K562 (cell line): ENCODE results near the gene KRTAP2-1. TPM values are rescaled to one million over a fixed set of nuclear protein-coding genes. Genes with fewer than 3 reads are reported as not detected.

ENCODE experiments used
- ATAC-seq: fragments of 200-7000 bp; cut with Tn5 transposase; 3 replicates; pipeline ENCODE4 v1.9.1; 2020; ENCODE audit warnings: moderate library complexity
- BruUV-seq: library from RNA; stranded (reverse); fragments of 400-500 nt; replicated peaks from 2 replicates; lab custom pipeline; 2021; lab: Mats Ljungman, UMichigan
- CTCF ChIA-PET: fragments of 300-600 bp; formaldehyde crosslinking; extraction: SDS; loops from one replicate; lab custom pipeline; 2021; ENCODE audit warnings: low intra/inter-chr PET ratio; lab: Yijun Ruan, JAX
- POLR2A ChIA-PET: fragments of 300-600, 350-650 bp; sonication (Branson Sonifier 250); formaldehyde crosslinking; extraction: SDS; loops from one replicate; lab custom pipeline; 2021; ENCODE audit warnings: antibody characterized with exemption, inconsistent platforms; lab: Yijun Ruan, JAX
- DNase-seq, 4 experiments: peaks; one replicate each; pipeline versions ENCODE4 v3.0.0 to v3.0.0-alpha.2; 2011 to 2018; ENCODE audit warnings: low spot score in 3 of 4, mixed read lengths in 3 of 4; ENCODE audit errors: extremely low read depth in 1 of 4
- FAIRE-seq: peaks from 2 replicates; lab custom pipeline; 2011; peaks lifted over from hg19 to GRCh38; lab: Jason Lieb, UNC
- H2AFZ ChIP-seq: 2 replicates; pipeline ENCODE4 v1.6.0; 2011; ENCODE audit warnings: low read depth, low read length, control low read depth, inconsistent platforms
- H3K27ac ChIP-seq: fragments of 200-600 bp; 3 replicates; pipeline ENCODE4 v1.8.0; 2011; ENCODE audit warnings: low read depth, mild to moderate bottlenecking, control low read depth, inconsistent platforms, low read length, moderate library complexity, mixed read lengths; ENCODE audit errors: extremely low read depth
- H3K27me3 ChIP-seq, 2 experiments: fragments of 300-600 bp in 1 of 2; 2 replicates in 1 of 2; 3 replicates in 1 of 2; pipeline versions ENCODE4 v1.6.0 to v1.8.0; 2011; ENCODE audit warnings: inconsistent platforms in 2 of 2, low read length in 2 of 2, mild to moderate bottlenecking in 1 of 2, mixed read lengths in 1 of 2, moderate library complexity in 1 of 2; ENCODE audit not compliant: control insufficient read depth in 2 of 2, insufficient read depth in 2 of 2
- H3K36me3 ChIP-seq: fragments of 300-600 bp; 3 replicates; pipeline ENCODE4 v1.8.0; 2011; ENCODE audit warnings: mild to moderate bottlenecking, low read length, inconsistent platforms; ENCODE audit not compliant: control insufficient read depth, insufficient read depth
- H3K4me1 ChIP-seq, 2 experiments: fragments of 200-600 bp in 1 of 2; replicated peaks in 1 of 2; 2 replicates in 1 of 2; 3 replicates in 1 of 2; pipeline versions ENCODE4 v1.5.1 to v1.8.0; 2011; ENCODE audit warnings: inconsistent platforms in 2 of 2, low read length in 2 of 2, mild to moderate bottlenecking in 1 of 2, mixed read lengths in 1 of 2, moderate library complexity in 1 of 2; ENCODE audit not compliant: control insufficient read depth in 2 of 2, insufficient read depth in 2 of 2
- H3K4me2 ChIP-seq: 2 replicates; pipeline ENCODE4 v1.6.1; 2011; ENCODE audit warnings: low read length, control low read depth, inconsistent platforms, mixed read lengths; ENCODE audit not compliant: insufficient read depth
- H3K4me3 ChIP-seq: fragments of 200-600 bp; sonication (generic), shearing (Covaris generic); 2 replicates; pipeline ENCODE4 v1.5.1; 2016; ENCODE audit warnings: control low read depth, inconsistent platforms
- H3K79me2 ChIP-seq: fragments of 200-600 bp; 3 replicates; pipeline ENCODE4 v1.8.0; 2011; ENCODE audit warnings: low read length, inconsistent platforms; ENCODE audit not compliant: control insufficient read depth, insufficient read depth
- H3K9ac ChIP-seq, 2 experiments: 2 replicates each; pipeline versions ENCODE4 v1.6.0 to v1.6.1; 2011; ENCODE audit warnings: low read depth in 2 of 2, low read length in 2 of 2, control low read depth in 1 of 2, inconsistent platforms in 1 of 2, mild to moderate bottlenecking in 1 of 2, mixed read lengths in 1 of 2; ENCODE audit not compliant: insufficient read depth in 1 of 2
- H3K9me1 ChIP-seq: one replicate; pipeline ENCODE4 v1.6.0; 2011; ENCODE audit warnings: inconsistent platforms, mild to moderate bottlenecking, low read length, moderate library complexity; ENCODE audit not compliant: control insufficient read depth, insufficient read depth
- H3K9me3 ChIP-seq: replicated peaks from 2 replicates; pipeline ENCODE4 v1.5.1; 2011; ENCODE audit warnings: low read depth, low read length, inconsistent platforms; ENCODE audit not compliant: control insufficient read depth, insufficient read depth
- H4K20me1 ChIP-seq: replicated peaks from 2 replicates; pipeline ENCODE4 v1.6.1; 2011; ENCODE audit warnings: low read length, inconsistent platforms, mixed read lengths; ENCODE audit not compliant: control insufficient read depth, insufficient read depth
- ELF1 ChIP-seq: fragments of 200-800 bp; sonication (Bioruptor generic); IDR thresholded peaks from 2 replicates; pipeline ENCODE4 v1.6.1; 2016; ENCODE audit warnings: missing genetic modification characterization, missing compliant biosample characterization
- LCOR ChIP-seq: sonication (generic); formaldehyde crosslinking; IDR thresholded peaks from 2 replicates; pipeline ENCODE4 v1.8.0; 2022; ENCODE audit warnings: mild to moderate bottlenecking, missing genetic modification reagents
- MTA1 ChIP-seq: fragments of 450-650 bp; IDR thresholded peaks from 2 replicates; pipeline ENCODE4 v1.6.1; 2017; ENCODE audit warnings: borderline replicate concordance
- MTF1 ChIP-seq: fragments of 250-450 bp; sonication (Bioruptor Pico); IDR thresholded peaks from 2 replicates; pipeline ENCODE4 v1.9.0; 2021; ENCODE audit warnings: moderate library complexity, mild to moderate bottlenecking, inconsistent platforms, borderline replicate concordance
- SMAD4 ChIP-seq: fragments of 250-450 bp; sonication (Bioruptor Pico); conservative IDR thresholded peaks from 2 replicates; pipeline ENCODE4 v1.8.0; 2021; ENCODE audit warnings: inconsistent platforms, mild to moderate bottlenecking, moderate library complexity
- ZNF316 ChIP-seq: fragments of 450-650 bp; IDR thresholded peaks from 2 replicates; pipeline ENCODE4 v1.6.1; 2016
- ZNF589 ChIP-seq: fragments of 200-800 bp; sonication (Bioruptor generic); IDR thresholded peaks from 2 replicates; pipeline ENCODE4 v1.6.1; 2016; ENCODE audit warnings: low read depth, missing genetic modification characterization, missing compliant biosample characterization
- WGBS: fragments of 100-300 bp; shearing (Covaris generic); methylation state at CpG from one replicate; pipeline ENCODE4 v1.1.6; 2016; ENCODE audit warnings: low coverage, mixed read lengths; ENCODE audit not compliant: insufficient coverage; ENCODE audit errors: missing lambda C conversion rate; 5-methylcytosine and 5-hydroxymethylcytosine counted together
- in situ Hi-C: fragments of 300-500 bp; cut with MboI; formaldehyde crosslinking; loops from 4 replicates; pipeline ENCODE4 v1.15.0; 2018; ENCODE audit warnings: inconsistent platforms, mixed read lengths
- intact Hi-C: fragments of 100-400 bp; cut with micrococcal nuclease; formaldehyde crosslinking; loops from 2 replicates; pipeline ENCODE4 v1.14.2; 2022
- polyA plus RNA-seq, 8 experiments: library from polyadenylated mRNA; depleted of rRNA in 4 of 8; stranded (reverse) in 5 of 8; unstranded in 3 of 8; fragments of >200 nt; fragmentation: Nextera tagmentation in 2 of 8; fragmentation: Illumina TruSeq in 1 of 8; extraction: Ambion mirVana in 2 of 8; extraction: Trizol in 1 of 8; gene quantifications; 2 replicates each; pipeline versions ENCODE4 v1.2.1 to v1.2.3, GENCODE V29; 2011 to 2014; ENCODE audit warnings: inconsistent platforms in 1 of 8, missing spikeins in 1 of 8
- total RNA-seq, 7 experiments: library from RNA; depleted of rRNA in 6 of 7; stranded (reverse); fragments of >200 nt in 6 of 7; fragmentation: Illumina TruSeq in 2 of 7; extraction: Trizol in 2 of 7; gene quantifications; 2 replicates each; pipeline versions ENCODE4 v1.2.1 to v1.2.3, GENCODE V29; 2011 to 2021; ENCODE audit warnings: low replicate concordance in 1 of 7
- TF ChIP-seq, protein P1 (sequence below): IDR thresholded peaks from 2 replicates; pipeline ENCODE4 v1.6.1; 2014; ENCODE audit warnings: antibody characterized with exemption
- TF ChIP-seq, protein P2 (sequence below): fragments of 250-450 bp; sonication (Bioruptor Pico); IDR thresholded peaks from 2 replicates; pipeline ENCODE4 v1.5.0; 2020; ENCODE audit warnings: mild to moderate bottlenecking

KRTAP2-1 gene
- total and polyA plus RNA-seq, 9 of the 15 experiments (the other 6 are each of a cell fraction or from before 2014, with no cell fraction given): not detected

DNA sequence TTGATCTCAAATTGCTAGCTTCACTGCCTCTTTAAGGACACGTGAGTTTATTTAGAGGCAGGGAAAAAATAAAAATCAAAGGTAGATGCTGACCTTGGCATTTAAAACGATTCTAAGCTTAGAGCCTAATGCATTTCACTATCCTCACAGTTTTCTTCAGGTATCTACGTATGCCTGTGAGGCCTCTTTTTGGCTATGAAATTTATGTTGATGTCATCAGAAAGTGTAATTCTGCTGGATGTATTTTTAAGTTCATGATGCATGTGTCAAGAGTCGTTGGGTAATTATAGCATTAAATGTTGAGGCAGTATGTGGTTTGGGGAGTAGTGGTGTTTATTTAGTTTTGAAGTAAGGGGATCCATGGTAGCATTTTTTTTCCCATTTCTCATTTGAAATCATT is 43.2 kb downstream of the KRTAP2-1 start:
- FAIRE-seq (no peak), DNase-seq (no peak), ATAC-seq (no peak)
- Histone ChIP-seq H3K9ac (no peak overlapping the region), H3K9me3 (no peaks in the 10 kb centered on the region), H3K36me3 (no peaks in the 10 kb centered on the region), H3K79me2 (no peaks in the 10 kb centered on the region), H3K27me3 (peaks cover 0 to 14% of the 10 kb centered on the region in 2 experiments; a peak in 3 of 5 replicates), H3K4me2 (no peak overlapping the region), H3K27ac (no peak overlapping the region), H3K4me1 (no peaks in the 10 kb centered on the region; a peak in 1 of 5 replicates), H3K4me3 (no peak overlapping the region), H3K9me1 (no peaks in the 10 kb centered on the region), H4K20me1 (no peaks in the 10 kb centered on the region)
- in situ Hi-C loops: no loop called here
- BruUV-seq: no TSS peak
- CTCF ChIA-PET: no interaction called here
- 0% methylated on average over 4 of the region's 4 CpGs for WGBS
- TF ChIP-seq, protein P1, sequence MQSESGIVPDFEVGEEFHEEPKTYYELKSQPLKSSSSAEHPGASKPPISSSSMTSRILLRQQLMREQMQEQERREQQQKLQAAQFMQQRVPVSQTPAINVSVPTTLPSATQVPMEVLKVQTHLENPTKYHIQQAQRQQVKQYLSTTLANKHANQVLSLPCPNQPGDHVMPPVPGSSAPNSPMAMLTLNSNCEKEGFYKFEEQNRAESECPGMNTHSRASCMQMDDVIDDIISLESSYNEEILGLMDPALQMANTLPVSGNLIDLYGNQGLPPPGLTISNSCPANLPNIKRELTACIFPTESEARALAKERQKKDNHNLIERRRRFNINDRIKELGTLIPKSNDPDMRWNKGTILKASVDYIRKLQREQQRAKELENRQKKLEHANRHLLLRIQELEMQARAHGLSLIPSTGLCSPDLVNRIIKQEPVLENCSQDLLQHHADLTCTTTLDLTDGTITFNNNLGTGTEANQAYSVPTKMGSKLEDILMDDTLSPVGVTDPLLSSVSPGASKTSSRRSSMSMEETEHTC: no peak
- TF ChIP-seq ZNF316 (peak; percentile 52; the same call in 1 of the 2 replicates), MTA1 (no peak)
- TF ChIP-seq, all 486 proteins: peak for 1
- H2AFZ ChIP-seq: no peak overlapping the region
- POLR2A ChIA-PET: no interaction called here
- intact Hi-C loops: no loop called here

DNA sequence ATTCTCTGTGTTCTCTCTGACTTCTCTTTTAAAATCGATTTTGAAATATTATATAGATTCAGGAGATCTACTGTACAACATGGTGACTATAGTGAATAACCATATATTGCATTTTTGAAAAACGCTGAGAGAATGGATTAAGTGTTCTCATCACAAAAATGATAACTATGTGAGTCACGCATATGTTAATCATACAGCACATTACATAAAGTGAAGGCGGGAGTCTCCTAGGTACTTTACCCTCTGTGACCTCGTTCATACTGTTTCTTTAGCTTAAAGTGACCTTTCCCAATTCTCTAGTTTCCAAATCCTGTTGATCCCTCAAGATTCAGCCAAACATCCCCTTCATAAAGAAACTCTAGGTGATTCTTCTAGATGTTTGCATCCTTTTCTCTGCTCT is 44.3 kb downstream of the KRTAP2-1 start:
- H3K36me3 ChIP-seq: no peaks in the 10 kb centered on the region
- POLR2A ChIA-PET: no interaction called here
- CTCF ChIA-PET: no interaction called here
- no peaks in the 10 kb centered on the region; a peak in 1 of 5 replicates for H3K4me1 ChIP-seq
- H3K4me3 ChIP-seq: no peak overlapping the region
- FAIRE-seq: no peak
- H4K20me1 ChIP-seq: no peaks in the 10 kb centered on the region
- H3K4me2 ChIP-seq: no peak overlapping the region
- no peaks in the 10 kb centered on the region for H3K9me1 ChIP-seq
- H3K79me2 ChIP-seq: no peaks in the 10 kb centered on the region
- no peak overlapping the region for H3K9ac ChIP-seq
- in situ Hi-C loops: no loop called here
- peaks cover 0 to 9% of the 10 kb centered on the region in 2 experiments; a peak in 3 of 5 replicates for H3K27me3 ChIP-seq
- no peak for DNase-seq
- H3K27ac ChIP-seq: no peak overlapping the region
- no peaks in the 10 kb centered on the region for H3K9me3 ChIP-seq
- intact Hi-C loops: no loop called here
- ATAC-seq: no peak
- H2AFZ ChIP-seq: no peak overlapping the region
- no peak for TF ChIP-seq SMAD4 (CRISPR knock-in tag)
- TF ChIP-seq MTF1 (CRISPR knock-in tag): no peak
- no peak for TF ChIP-seq ELF1 (tag)
- TF ChIP-seq, protein P2, sequence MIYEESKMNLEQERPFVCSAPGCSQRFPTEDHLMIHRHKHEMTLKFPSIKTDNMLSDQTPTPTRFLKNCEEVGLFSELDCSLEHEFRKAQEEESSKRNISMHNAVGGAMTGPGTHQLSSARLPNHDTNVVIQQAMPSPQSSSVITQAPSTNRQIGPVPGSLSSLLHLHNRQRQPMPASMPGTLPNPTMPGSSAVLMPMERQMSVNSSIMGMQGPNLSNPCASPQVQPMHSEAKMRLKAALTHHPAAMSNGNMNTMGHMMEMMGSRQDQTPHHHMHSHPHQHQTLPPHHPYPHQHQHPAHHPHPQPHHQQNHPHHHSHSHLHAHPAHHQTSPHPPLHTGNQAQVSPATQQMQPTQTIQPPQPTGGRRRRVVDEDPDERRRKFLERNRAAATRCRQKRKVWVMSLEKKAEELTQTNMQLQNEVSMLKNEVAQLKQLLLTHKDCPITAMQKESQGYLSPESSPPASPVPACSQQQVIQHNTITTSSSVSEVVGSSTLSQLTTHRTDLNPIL (CRISPR knock-in tag): no peak
- no peak for TF ChIP-seq LCOR (CRISPR knock-in tag)
- TF ChIP-seq ZNF589 (CRISPR knock-in tag): no peak
- WGBS: 2% methylated on average over 5 of the region's 5 CpGs
- BruUV-seq: no TSS peak
